SU-DHL-6 (cell line): Measurements from ENCODE around the gene PBXIP1.

Experiments used
- CTCF ChIP-seq: fragments of 200-600 bp; sonication (generic); IDR thresholded peaks from one replicate; pipeline ENCODE4 v1.5.1; 2017; ENCODE audit warnings: antibody characterized with exemption, mild to moderate bottlenecking, low read length, moderate library complexity; ENCODE audit not compliant: insufficient read depth, poor library complexity, severe bottlenecking
- EZH2phosphoT487 ChIP-seq: fragments of 200-600 bp; sonication (generic), shearing (Covaris generic); conservative IDR thresholded peaks from 2 replicates; pipeline ENCODE4 v1.6.1; 2018; ENCODE audit warnings: mild to moderate bottlenecking, antibody characterized with exemption, low read length, moderate library complexity, mixed read lengths

- TF ChIP-seq CTCF (no peak), EZH2phosphoT487 (no peak)
Measured at GRCh38 chr1:154923695-154924094, 32.2 kb downstream of the PBXIP1 start.
